ENCODE measurements around the gene STX3.

The STX3 gene

GRCh38 chr11:59785818-59786217, 30.6 kb downstream of the STX3 start:
- Histone ChIP-seq H3K9ac (ENCODE audit: insufficient read length, low read depth) (no peak overlapping the region), H3K4me1 (ENCODE audit: insufficient read depth, insufficient read length) (no peaks in the 10 kb centered on the region), H3K27me3 (ENCODE audit: insufficient read depth, insufficient read length) (no peaks in the 10 kb centered on the region), H3K9me3 (ENCODE audit: insufficient read depth, low read length) (peaks cover 9% of the 10 kb centered on the region; the same call in 1 of the 2 replicates), H3K4me3 (ENCODE audit: insufficient read length, low read depth) (no peak overlapping the region), H3K36me3 (ENCODE audit: insufficient read depth, insufficient read length, low read length) (peaks cover 50% of the 10 kb centered on the region)
- TF ChIP-seq ZNF274 (IDR thresholded peaks at IDR 0.05; ENCODE audit: low read depth, low read length) (no peak), SUZ12 (IDR thresholded peaks at IDR 0.05; ENCODE audit: extremely low read depth, insufficient read depth, insufficient read length) (no peak), YY1 (IDR thresholded peaks at IDR 0.05; ENCODE audit: insufficient read depth, insufficient read length) (no peak)
- no peak for DNase-seq (ENCODE audit: low read depth, low spot score)

GRCh38 chr11:59787255-59787588, 32.0 kb downstream of the STX3 start:
- H3K9me3 ChIP-seq (ENCODE audit: insufficient read depth, low read length) = peaks cover 9% of the 10 kb centered on the region; the same call in 1 of the 2 replicates
- no peak for TF ChIP-seq YY1 (IDR thresholded peaks at IDR 0.05; ENCODE audit: insufficient read depth, insufficient read length)
- TF ChIP-seq ZNF274 (IDR thresholded peaks at IDR 0.05; ENCODE audit: low read depth, low read length) = no peak
- no peak for TF ChIP-seq SUZ12 (IDR thresholded peaks at IDR 0.05; ENCODE audit: extremely low read depth, insufficient read depth, insufficient read length)

GRCh38 chr11:59787816-59788215, 32.6 kb downstream of the STX3 start:
- DNase-seq (ENCODE audit: low read depth, low spot score) = no peak
- H3K9ac ChIP-seq (ENCODE audit: insufficient read length, low read depth) = no peak overlapping the region
- no peaks in the 10 kb centered on the region for H3K4me1 ChIP-seq (ENCODE audit: insufficient read depth, insufficient read length)
- no peaks in the 10 kb centered on the region for H3K27me3 ChIP-seq (ENCODE audit: insufficient read depth, insufficient read length)
- TF ChIP-seq YY1 (IDR thresholded peaks at IDR 0.05; ENCODE audit: insufficient read depth, insufficient read length) (no peak), SUZ12 (IDR thresholded peaks at IDR 0.05; ENCODE audit: extremely low read depth, insufficient read depth, insufficient read length) (no peak), ZNF274 (IDR thresholded peaks at IDR 0.05; ENCODE audit: low read depth, low read length) (no peak)
- H3K9me3 ChIP-seq (ENCODE audit: insufficient read depth, low read length) = peaks cover 9% of the 10 kb centered on the region; the same call in 1 of the 2 replicates
- no peak overlapping the region for H3K4me3 ChIP-seq (ENCODE audit: insufficient read length, low read depth)
- H3K36me3 ChIP-seq (ENCODE audit: insufficient read depth, insufficient read length, low read length) = peaks cover 70% of the 10 kb centered on the region

More at GRCh38 chr11:59787255-59787588, 32.0 kb downstream of the STX3 start:
- no peaks in the 10 kb centered on the region for H3K4me1 ChIP-seq (ENCODE audit: insufficient read depth, insufficient read length)
- peaks cover 64% of the 10 kb centered on the region for H3K36me3 ChIP-seq (ENCODE audit: insufficient read depth, insufficient read length, low read length)
- no peak overlapping the region for H3K9ac ChIP-seq (ENCODE audit: insufficient read length, low read depth)
- DNase-seq (ENCODE audit: low read depth, low spot score) = no peak
- no peak overlapping the region for H3K4me3 ChIP-seq (ENCODE audit: insufficient read length, low read depth)
- H3K27me3 ChIP-seq (ENCODE audit: insufficient read depth, insufficient read length) = no peaks in the 10 kb centered on the region

GRCh38 chr11:59791639-59792038, 36.5 kb downstream of the STX3 start:
- Histone ChIP-seq H3K9me3 (ENCODE audit: insufficient read depth, low read length) (no peaks in the 10 kb centered on the region), H3K36me3 (ENCODE audit: insufficient read depth, insufficient read length, low read length) (peaks cover 97% of the 10 kb centered on the region), H3K4me1 (ENCODE audit: insufficient read depth, insufficient read length) (no peaks in the 10 kb centered on the region), H3K27me3 (ENCODE audit: insufficient read depth, insufficient read length) (no peaks in the 10 kb centered on the region), H3K4me3 (ENCODE audit: insufficient read length, low read depth) (no peak overlapping the region), H3K9ac (ENCODE audit: insufficient read length, low read depth) (no peak overlapping the region)
- TF ChIP-seq ZNF274 (IDR thresholded peaks at IDR 0.05; ENCODE audit: low read depth, low read length) (no peak), SUZ12 (IDR thresholded peaks at IDR 0.05; ENCODE audit: extremely low read depth, insufficient read depth, insufficient read length) (no peak), YY1 (IDR thresholded peaks at IDR 0.05; ENCODE audit: insufficient read depth, insufficient read length) (no peak)
- no peak for DNase-seq (ENCODE audit: low read depth, low spot score)

GRCh38 chr11:59792507-59792906, 37.3 kb downstream of the STX3 start:
- Histone ChIP-seq H3K27me3 (ENCODE audit: insufficient read depth, insufficient read length) (no peaks in the 10 kb centered on the region), H3K36me3 (ENCODE audit: insufficient read depth, insufficient read length, low read length) (peaks cover 98% of the 10 kb centered on the region), H3K4me1 (ENCODE audit: insufficient read depth, insufficient read length) (no peaks in the 10 kb centered on the region), H3K4me3 (ENCODE audit: insufficient read length, low read depth) (no peak overlapping the region), H3K9ac (ENCODE audit: insufficient read length, low read depth) (no peak overlapping the region), H3K9me3 (ENCODE audit: insufficient read depth, low read length) (no peaks in the 10 kb centered on the region)
- DNase-seq (ENCODE audit: low read depth, low spot score) = no peak
- TF ChIP-seq ZNF274 (IDR thresholded peaks at IDR 0.05; ENCODE audit: low read depth, low read length) = no peak
- TF ChIP-seq SUZ12 (IDR thresholded peaks at IDR 0.05; ENCODE audit: extremely low read depth, insufficient read depth, insufficient read length) = no peak
- TF ChIP-seq YY1 (IDR thresholded peaks at IDR 0.05; ENCODE audit: insufficient read depth, insufficient read length) = no peak

- Histone ChIP-seq H3K9ac (ENCODE audit: insufficient read length, low read depth) (no peak overlapping the region), H3K9me3 (ENCODE audit: insufficient read depth, low read length) (no peaks in the 10 kb centered on the region), H3K27me3 (ENCODE audit: insufficient read depth, insufficient read length) (no peaks in the 10 kb centered on the region), H3K4me3 (ENCODE audit: insufficient read length, low read depth) (no peak overlapping the region), H3K36me3 (ENCODE audit: insufficient read depth, insufficient read length, low read length) (peaks cover 85% of the 10 kb centered on the region), H3K4me1 (ENCODE audit: insufficient read depth, insufficient read length) (no peaks in the 10 kb centered on the region)
- TF ChIP-seq YY1 (IDR thresholded peaks at IDR 0.05; ENCODE audit: insufficient read depth, insufficient read length) (no peak), ZNF274 (IDR thresholded peaks at IDR 0.05; ENCODE audit: low read depth, low read length) (no peak), SUZ12 (IDR thresholded peaks at IDR 0.05; ENCODE audit: extremely low read depth, insufficient read depth, insufficient read length) (no peak)
- no peak for DNase-seq (ENCODE audit: low read depth, low spot score)
These were observed 39.2 kb downstream of the STX3 start for GRCh38 chr11:59794417-59794816.

- DNase-seq (ENCODE audit: low read depth, low spot score) = no peak
- no peak for TF ChIP-seq YY1 (IDR thresholded peaks at IDR 0.05; ENCODE audit: insufficient read depth, insufficient read length)
- no peak for TF ChIP-seq SUZ12 (IDR thresholded peaks at IDR 0.05; ENCODE audit: extremely low read depth, insufficient read depth, insufficient read length)
- TF ChIP-seq ZNF274 (IDR thresholded peaks at IDR 0.05; ENCODE audit: low read depth, low read length) = no peak
- Histone ChIP-seq H3K4me1 (ENCODE audit: insufficient read depth, insufficient read length) (no peaks in the 10 kb centered on the region), H3K36me3 (ENCODE audit: insufficient read depth, insufficient read length, low read length) (peaks cover 77% of the 10 kb centered on the region), H3K9me3 (ENCODE audit: insufficient read depth, low read length) (no peaks in the 10 kb centered on the region), H3K9ac (ENCODE audit: insufficient read length, low read depth) (no peak overlapping the region), H3K27me3 (ENCODE audit: insufficient read depth, insufficient read length) (no peaks in the 10 kb centered on the region), H3K4me3 (ENCODE audit: insufficient read length, low read depth) (no peak overlapping the region)
These were observed 45.3 kb downstream of the STX3 start for GRCh38 chr11:59800390-59801025.
